Spleen (tissue), 7 donors: ENCODE results near the gene ASB17.

ENCODE experiments used
- POLR2A ChIP-seq, 3 donors: fragments of 450-650 bp; IDR thresholded peaks; one replicate each; pipeline ENCODE4 v1.5.1; 2017; ENCODE audit warnings: antibody characterized with exemption in 3 of 3, mild to moderate bottlenecking in 1 of 3
- POLR2AphosphoS5 ChIP-seq, 3 donors: sonication (generic); formaldehyde crosslinking; IDR thresholded peaks; one replicate each; pipeline ENCODE4 v1.5.1; 2017; ENCODE audit warnings: antibody characterized with exemption in 3 of 3
- TF ChIP-seq, protein P1 (sequence below), 11 experiments: fragments of 200-600 bp in 7 of 11; fragments of 450-650 bp in 4 of 11; sonication (generic) in 4 of 11; IDR thresholded peaks in 8 of 11; conservative IDR thresholded peaks in 3 of 11; 1 replicate in 7 of 11; 2 replicates in 4 of 11; pipeline versions ENCODE4 v1.4.0 to v1.8.0; 2016 to 2021; ENCODE audit warnings: antibody characterized with exemption in 11 of 11, inconsistent platforms in 4 of 11, mild to moderate bottlenecking in 1 of 11
- donor health status: DM: no; HTN: no; CAD: no; lungs with moderate emphysema.
- donor health status: DM: no; HTN: no; CAD: no.
- donor health status: DM: no; HTN: no; CAD: no.

DNA sequence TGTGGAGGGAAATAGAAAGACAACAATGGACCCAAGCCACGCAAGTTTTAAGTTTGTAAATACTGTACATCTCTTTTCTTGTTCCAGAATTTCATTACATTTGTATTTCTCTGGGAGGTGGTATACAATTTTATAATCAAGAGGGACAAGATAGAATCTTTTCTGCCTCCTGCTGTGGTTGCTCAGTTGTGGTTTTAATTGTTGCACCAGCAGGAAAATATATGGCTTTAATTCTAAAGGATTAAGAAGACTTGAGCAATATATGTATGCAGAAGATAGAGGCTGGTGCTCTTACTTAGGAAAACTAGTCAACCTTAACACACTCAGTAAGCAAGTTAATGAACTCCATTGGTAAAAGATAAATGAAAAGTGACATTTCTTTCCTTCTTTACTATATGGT, 19.8 kb upstream of the ASB17 start:
- TF ChIP-seq, protein P1, sequence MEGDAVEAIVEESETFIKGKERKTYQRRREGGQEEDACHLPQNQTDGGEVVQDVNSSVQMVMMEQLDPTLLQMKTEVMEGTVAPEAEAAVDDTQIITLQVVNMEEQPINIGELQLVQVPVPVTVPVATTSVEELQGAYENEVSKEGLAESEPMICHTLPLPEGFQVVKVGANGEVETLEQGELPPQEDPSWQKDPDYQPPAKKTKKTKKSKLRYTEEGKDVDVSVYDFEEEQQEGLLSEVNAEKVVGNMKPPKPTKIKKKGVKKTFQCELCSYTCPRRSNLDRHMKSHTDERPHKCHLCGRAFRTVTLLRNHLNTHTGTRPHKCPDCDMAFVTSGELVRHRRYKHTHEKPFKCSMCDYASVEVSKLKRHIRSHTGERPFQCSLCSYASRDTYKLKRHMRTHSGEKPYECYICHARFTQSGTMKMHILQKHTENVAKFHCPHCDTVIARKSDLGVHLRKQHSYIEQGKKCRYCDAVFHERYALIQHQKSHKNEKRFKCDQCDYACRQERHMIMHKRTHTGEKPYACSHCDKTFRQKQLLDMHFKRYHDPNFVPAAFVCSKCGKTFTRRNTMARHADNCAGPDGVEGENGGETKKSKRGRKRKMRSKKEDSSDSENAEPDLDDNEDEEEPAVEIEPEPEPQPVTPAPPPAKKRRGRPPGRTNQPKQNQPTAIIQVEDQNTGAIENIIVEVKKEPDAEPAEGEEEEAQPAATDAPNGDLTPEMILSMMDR (IDR thresholded peaks at IDR 0.05 in 8 of 11, conservative IDR thresholded peaks at IDR 0.05 in 3 of 11): no peak
- TF ChIP-seq POLR2A (IDR thresholded peaks at IDR 0.05) (no peak), POLR2AphosphoS5 (IDR thresholded peaks at IDR 0.05) (no peak)
